ENCODE data around the gene DUSP23.

- TF ChIP-seq CTCF (IDR thresholded peaks at IDR 0.05) = no peak
- no peak for TF ChIP-seq POLR2AphosphoS5 (IDR thresholded peaks at IDR 0.05)
- no peak for TF ChIP-seq POLR2A (IDR thresholded peaks at IDR 0.05; ENCODE audit: low read depth)
These were observed 19.6 kb downstream of the DUSP23 start for GRCh38 chr1:159800177-159800930.
